K562 (cell line): ENCODE results near the gene GNAT2. TPM values are rescaled to one million over a fixed set of nuclear protein-coding genes. Genes with fewer than 3 reads are reported as not detected.
"Not testable (repeated sequence)": the region's sequence is repeated elsewhere in the genome, so short reads cannot be mapped to it uniquely, and the experiment has no call there.

Experiments
- ATAC-seq: fragments of 200-7000 bp; cut with Tn5 transposase; 3 replicates; pipeline ENCODE4 v1.9.1; 2020; ENCODE audit warnings: moderate library complexity
- BruUV-seq: library from RNA; stranded (reverse); fragments of 400-500 nt; replicated peaks from 2 replicates; lab custom pipeline; 2021; lab: Mats Ljungman, UMichigan
- CTCF ChIA-PET: fragments of 300-600 bp; formaldehyde crosslinking; extraction: SDS; loops from one replicate; lab custom pipeline; 2021; ENCODE audit warnings: low intra/inter-chr PET ratio; lab: Yijun Ruan, JAX
- POLR2A ChIA-PET: fragments of 300-600, 350-650 bp; sonication (Branson Sonifier 250); formaldehyde crosslinking; extraction: SDS; loops from one replicate; lab custom pipeline; 2021; ENCODE audit warnings: antibody characterized with exemption, inconsistent platforms; lab: Yijun Ruan, JAX
- DNase-seq, 4 experiments: peaks; one replicate each; pipeline versions ENCODE4 v3.0.0 to v3.0.0-alpha.2; 2011 to 2018; ENCODE audit warnings: low spot score in 3 of 4, mixed read lengths in 3 of 4; ENCODE audit errors: extremely low read depth in 1 of 4
- FAIRE-seq: peaks from 2 replicates; lab custom pipeline; 2011; peaks lifted over from hg19 to GRCh38; lab: Jason Lieb, UNC
- H2AFZ ChIP-seq: 2 replicates; pipeline ENCODE4 v1.6.0; 2011; ENCODE audit warnings: low read depth, low read length, control low read depth, inconsistent platforms
- H3K27ac ChIP-seq: fragments of 200-600 bp; 3 replicates; pipeline ENCODE4 v1.8.0; 2011; ENCODE audit warnings: low read depth, mild to moderate bottlenecking, control low read depth, inconsistent platforms, low read length, moderate library complexity, mixed read lengths; ENCODE audit errors: extremely low read depth
- H3K27me3 ChIP-seq, 2 experiments: fragments of 300-600 bp in 1 of 2; 2 replicates in 1 of 2; 3 replicates in 1 of 2; pipeline versions ENCODE4 v1.6.0 to v1.8.0; 2011; ENCODE audit warnings: inconsistent platforms in 2 of 2, low read length in 2 of 2, mild to moderate bottlenecking in 1 of 2, mixed read lengths in 1 of 2, moderate library complexity in 1 of 2; ENCODE audit not compliant: control insufficient read depth in 2 of 2, insufficient read depth in 2 of 2
- H3K36me3 ChIP-seq: fragments of 300-600 bp; 3 replicates; pipeline ENCODE4 v1.8.0; 2011; ENCODE audit warnings: mild to moderate bottlenecking, low read length, inconsistent platforms; ENCODE audit not compliant: control insufficient read depth, insufficient read depth
- H3K4me1 ChIP-seq, 2 experiments: fragments of 200-600 bp in 1 of 2; replicated peaks in 1 of 2; 2 replicates in 1 of 2; 3 replicates in 1 of 2; pipeline versions ENCODE4 v1.5.1 to v1.8.0; 2011; ENCODE audit warnings: inconsistent platforms in 2 of 2, low read length in 2 of 2, mild to moderate bottlenecking in 1 of 2, mixed read lengths in 1 of 2, moderate library complexity in 1 of 2; ENCODE audit not compliant: control insufficient read depth in 2 of 2, insufficient read depth in 2 of 2
- H3K4me2 ChIP-seq: 2 replicates; pipeline ENCODE4 v1.6.1; 2011; ENCODE audit warnings: low read length, control low read depth, inconsistent platforms, mixed read lengths; ENCODE audit not compliant: insufficient read depth
- H3K4me3 ChIP-seq: fragments of 200-600 bp; sonication (generic), shearing (Covaris generic); 2 replicates; pipeline ENCODE4 v1.5.1; 2016; ENCODE audit warnings: control low read depth, inconsistent platforms
- H3K79me2 ChIP-seq: fragments of 200-600 bp; 3 replicates; pipeline ENCODE4 v1.8.0; 2011; ENCODE audit warnings: low read length, inconsistent platforms; ENCODE audit not compliant: control insufficient read depth, insufficient read depth
- H3K9ac ChIP-seq, 2 experiments: 2 replicates each; pipeline versions ENCODE4 v1.6.0 to v1.6.1; 2011; ENCODE audit warnings: low read depth in 2 of 2, low read length in 2 of 2, control low read depth in 1 of 2, inconsistent platforms in 1 of 2, mild to moderate bottlenecking in 1 of 2, mixed read lengths in 1 of 2; ENCODE audit not compliant: insufficient read depth in 1 of 2
- H3K9me1 ChIP-seq: one replicate; pipeline ENCODE4 v1.6.0; 2011; ENCODE audit warnings: inconsistent platforms, mild to moderate bottlenecking, low read length, moderate library complexity; ENCODE audit not compliant: control insufficient read depth, insufficient read depth
- H3K9me3 ChIP-seq: replicated peaks from 2 replicates; pipeline ENCODE4 v1.5.1; 2011; ENCODE audit warnings: low read depth, low read length, inconsistent platforms; ENCODE audit not compliant: control insufficient read depth, insufficient read depth
- H4K20me1 ChIP-seq: replicated peaks from 2 replicates; pipeline ENCODE4 v1.6.1; 2011; ENCODE audit warnings: low read length, inconsistent platforms, mixed read lengths; ENCODE audit not compliant: control insufficient read depth, insufficient read depth
- EP400 ChIP-seq: fragments of 450-650 bp; IDR thresholded peaks from 2 replicates; pipeline ENCODE4 v1.6.1; 2017; ENCODE audit warnings: antibody characterized with exemption, mild to moderate bottlenecking, moderate library complexity
- HDAC8 ChIP-seq: fragments of 450-650 bp; IDR thresholded peaks from 2 replicates; pipeline ENCODE4 v1.6.1; 2016; ENCODE audit warnings: mild to moderate bottlenecking, missing genetic modification characterization, moderate library complexity, missing compliant biosample characterization
- MYC ChIP-seq, 2 experiments: fragments of 250-450 bp in 1 of 2; sonication (Bioruptor Pico) in 1 of 2; IDR thresholded peaks; 2 replicates each; pipeline versions ENCODE4 v1.5.1 to v1.6.1; 2012 to 2021; ENCODE audit warnings: low read depth in 2 of 2, borderline replicate concordance in 1 of 2, improper control_type of control experiment in 1 of 2, low read length in 1 of 2, mild to moderate bottlenecking in 1 of 2, moderate library complexity in 1 of 2
- ZNF444 ChIP-seq: fragments of 250-450 bp; sonication (Bioruptor Pico); IDR thresholded peaks from 2 replicates; pipeline ENCODE4 v1.4.0; 2020; ENCODE audit warnings: mild to moderate bottlenecking, moderate library complexity
- WGBS: fragments of 100-300 bp; shearing (Covaris generic); methylation state at CpG from one replicate; pipeline ENCODE4 v1.1.6; 2016; ENCODE audit warnings: low coverage, mixed read lengths; ENCODE audit not compliant: insufficient coverage; ENCODE audit errors: missing lambda C conversion rate; 5-methylcytosine and 5-hydroxymethylcytosine counted together
- in situ Hi-C: fragments of 300-500 bp; cut with MboI; formaldehyde crosslinking; loops from 4 replicates; pipeline ENCODE4 v1.15.0; 2018; ENCODE audit warnings: inconsistent platforms, mixed read lengths
- intact Hi-C: fragments of 100-400 bp; cut with micrococcal nuclease; formaldehyde crosslinking; loops from 2 replicates; pipeline ENCODE4 v1.14.2; 2022
- polyA plus RNA-seq, 8 experiments: library from polyadenylated mRNA; depleted of rRNA in 4 of 8; stranded (reverse) in 5 of 8; unstranded in 3 of 8; fragments of >200 nt; fragmentation: Nextera tagmentation in 2 of 8; fragmentation: Illumina TruSeq in 1 of 8; extraction: Ambion mirVana in 2 of 8; extraction: Trizol in 1 of 8; gene quantifications; 2 replicates each; pipeline versions ENCODE4 v1.2.1 to v1.2.3, GENCODE V29; 2011 to 2014; ENCODE audit warnings: inconsistent platforms in 1 of 8, missing spikeins in 1 of 8
- total RNA-seq, 7 experiments: library from RNA; depleted of rRNA in 6 of 7; stranded (reverse); fragments of >200 nt in 6 of 7; fragmentation: Illumina TruSeq in 2 of 7; extraction: Trizol in 2 of 7; gene quantifications; 2 replicates each; pipeline versions ENCODE4 v1.2.1 to v1.2.3, GENCODE V29; 2011 to 2021; ENCODE audit warnings: low replicate concordance in 1 of 7
- TF ChIP-seq, protein P1 (sequence below): fragments of 450-650 bp; IDR thresholded peaks from 2 replicates; pipeline ENCODE4 v1.6.1; 2018; ENCODE audit not compliant: partially characterized antibody

Gene GNAT2
- total and polyA plus RNA-seq, 9 of the 15 experiments (the other 6 are each of a cell fraction or from before 2014, with no cell fraction given): 0.06 to 0.52 (median 0.24) TPM; not detected in 1

DNA sequence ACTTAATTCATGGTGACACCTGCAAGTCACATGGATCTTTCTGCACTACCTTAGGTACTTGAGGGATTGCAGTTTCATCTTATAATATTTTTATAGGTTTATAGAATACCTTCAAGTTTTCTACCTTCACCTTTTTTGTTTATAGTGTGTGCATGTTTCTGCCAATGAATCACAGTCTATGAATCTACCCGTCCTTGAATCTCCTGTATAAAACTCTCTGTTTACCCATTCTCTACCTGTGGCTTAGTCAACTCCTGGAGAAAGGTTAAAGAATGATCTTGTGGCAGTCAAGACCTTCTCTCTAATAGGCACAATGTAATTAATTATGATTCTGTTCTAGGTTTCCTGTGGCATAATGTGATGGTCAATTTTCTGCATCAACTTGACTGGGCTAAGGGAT, 45.3 kb upstream of the GNAT2 start (continued):
- TF ChIP-seq, protein P1, sequence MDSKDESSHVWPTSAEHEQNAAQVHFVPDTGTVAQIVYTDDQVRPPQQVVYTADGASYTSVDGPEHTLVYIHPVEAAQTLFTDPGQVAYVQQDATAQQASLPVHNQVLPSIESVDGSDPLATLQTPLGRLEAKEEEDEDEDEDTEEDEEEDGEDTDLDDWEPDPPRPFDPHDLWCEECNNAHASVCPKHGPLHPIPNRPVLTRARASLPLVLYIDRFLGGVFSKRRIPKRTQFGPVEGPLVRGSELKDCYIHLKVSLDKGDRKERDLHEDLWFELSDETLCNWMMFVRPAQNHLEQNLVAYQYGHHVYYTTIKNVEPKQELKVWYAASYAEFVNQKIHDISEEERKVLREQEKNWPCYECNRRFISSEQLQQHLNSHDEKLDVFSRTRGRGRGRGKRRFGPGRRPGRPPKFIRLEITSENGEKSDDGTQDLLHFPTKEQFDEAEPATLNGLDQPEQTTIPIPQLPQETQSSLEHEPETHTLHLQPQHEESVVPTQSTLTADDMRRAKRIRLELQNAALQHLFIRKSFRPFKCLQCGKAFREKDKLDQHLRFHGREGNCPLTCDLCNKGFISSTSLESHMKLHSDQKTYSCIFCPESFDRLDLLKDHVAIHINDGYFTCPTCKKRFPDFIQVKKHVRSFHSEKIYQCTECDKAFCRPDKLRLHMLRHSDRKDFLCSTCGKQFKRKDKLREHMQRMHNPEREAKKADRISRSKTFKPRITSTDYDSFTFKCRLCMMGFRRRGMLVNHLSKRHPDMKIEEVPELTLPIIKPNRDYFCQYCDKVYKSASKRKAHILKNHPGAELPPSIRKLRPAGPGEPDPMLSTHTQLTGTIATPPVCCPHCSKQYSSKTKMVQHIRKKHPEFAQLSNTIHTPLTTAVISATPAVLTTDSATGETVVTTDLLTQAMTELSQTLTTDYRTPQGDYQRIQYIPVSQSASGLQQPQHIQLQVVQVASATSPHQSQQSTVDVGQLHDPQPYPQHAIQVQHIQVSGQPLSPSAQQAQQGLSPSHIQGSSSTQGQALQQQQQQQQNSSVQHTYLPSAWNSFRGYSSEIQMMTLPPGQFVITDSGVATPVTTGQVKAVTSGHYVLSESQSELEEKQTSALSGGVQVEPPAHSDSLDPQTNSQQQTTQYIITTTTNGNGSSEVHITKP: no peak
- TF ChIP-seq HDAC8 (no peak), ZNF444 (CRISPR knock-in tag) (no peak)

DNA sequence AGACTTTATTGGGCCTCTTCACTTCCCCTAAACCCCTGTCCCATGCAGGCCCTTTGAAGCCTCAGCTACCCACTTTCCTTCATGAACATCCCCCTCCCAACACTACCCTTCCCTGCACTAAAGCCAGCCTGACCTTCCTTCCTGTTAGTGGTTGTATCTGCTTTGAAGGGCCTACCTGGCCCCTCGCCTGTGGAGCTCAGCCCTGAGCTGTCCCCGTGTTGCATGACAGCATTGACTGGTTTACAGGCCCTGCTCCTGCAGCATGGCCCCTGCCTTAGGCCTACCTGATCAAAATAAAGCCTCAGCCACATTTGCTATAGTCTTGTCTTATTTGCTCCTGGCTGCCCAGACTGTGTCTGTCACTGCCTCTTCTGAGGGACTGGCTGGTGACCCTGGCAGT, 42.0 kb upstream of the GNAT2 start:
- H3K9me3 ChIP-seq: no peaks in the 10 kb centered on the region
- no peak overlapping the region for H2AFZ ChIP-seq
- no peak overlapping the region for H3K4me2 ChIP-seq
- peaks cover 0 to 10% of the 10 kb centered on the region in 2 experiments; a peak in 4 of 5 replicates for H3K4me1 ChIP-seq
- POLR2A ChIA-PET: interaction anchor here (1.1 to 2.7 kb wide), 4 partner anchors 11 to 325 kb away, joined by 3 to 10 read pairs (median 4); no protein-coding TSS in a partner anchor
- no peaks in the 10 kb centered on the region for H3K9me1 ChIP-seq
- no peaks in the 10 kb centered on the region for H4K20me1 ChIP-seq
- no TSS peak for BruUV-seq
- TF ChIP-seq EP400 (no peak), MYC (IDR thresholded peaks at IDR 0.05; ENCODE audit: low read depth, low read length) (no peak), MYC (CRISPR knock-in tag; IDR thresholded peaks at IDR 0.05; ENCODE audit: borderline replicate concordance, low read depth) (no peak)
- TF ChIP-seq, all 486 proteins: peak for 0
- DNase-seq (no peak), FAIRE-seq (no peak), ATAC-seq (no peak)
- Histone ChIP-seq H3K9ac (0 out of 4 replicates have a peak overlapping the region, but pooled peaks of 1 of the 2 experiments have one; percentile 30), H3K4me3 (no peak overlapping the region), H3K36me3 (peaks cover 14% of the 10 kb centered on the region; the same call in 2 of the 3 replicates), H3K27me3 (no peaks in the 10 kb centered on the region), H3K27ac (no peak overlapping the region), H3K79me2 (no peaks in the 10 kb centered on the region)
- intact Hi-C loops: no loop called here
- CTCF ChIA-PET: no interaction called here
- in situ Hi-C loops: no loop called here
- WGBS: 37% methylated on average over 2 of the region's 2 CpGs

DNA sequence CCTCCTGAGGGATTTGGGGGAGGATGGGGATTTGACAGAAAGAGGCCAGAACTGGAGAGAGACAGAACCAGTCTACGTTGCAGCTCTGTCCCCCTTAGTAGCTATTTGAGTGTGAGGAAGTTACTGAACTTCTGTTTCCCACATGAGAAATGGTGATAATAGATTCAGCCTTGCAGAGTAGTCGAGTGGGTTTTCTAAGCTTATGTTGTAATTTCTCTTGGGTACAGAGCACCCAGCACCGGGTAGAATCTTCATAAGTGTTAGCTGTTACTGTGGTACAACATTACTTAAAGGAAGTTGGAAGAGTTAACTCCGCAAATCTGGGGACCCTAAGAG, 41.2 kb upstream of the GNAT2 start:
- BruUV-seq, H2AFZ ChIP-seq, intact Hi-C loops, H3K9ac ChIP-seq, H3K27me3 ChIP-seq, DNase-seq, H3K27ac ChIP-seq, H3K9me3 ChIP-seq, H3K4me2 ChIP-seq, in situ Hi-C loops, H3K4me3 ChIP-seq, ATAC-seq, H3K9me1 ChIP-seq, FAIRE-seq, CTCF ChIA-PET, H4K20me1 ChIP-seq, H3K79me2 ChIP-seq: not testable (repeated sequence)
- POLR2A ChIA-PET: interaction anchor here (2.7 kb wide), 1 partner anchor 10 kb away, joined by 10 read pairs; no protein-coding TSS in a partner anchor
- peaks cover 0 to 17% of the 10 kb centered on the region in 2 experiments; a peak in 4 of 5 replicates for H3K4me1 ChIP-seq
- peaks cover 14% of the 10 kb centered on the region; the same call in 2 of the 3 replicates for H3K36me3 ChIP-seq
- 32% methylated on average over 4 of the region's 4 CpGs for WGBS
